Activated CD4-positive, CD25-positive, alpha-beta regulatory T cell treated with anti-CD3 and anti-CD28 coated beads, Interleukin-2, amount 50 U/mL, for 72 hours (primary cell): ENCODE measurements around the gene KRTAP5-10.
"Not testable (repeated sequence)": the region's sequence is repeated elsewhere in the genome, so short reads cannot be mapped to it uniquely, and the experiment has no call there.

Experiments used
- DNase-seq: peaks from one replicate; pipeline ENCODE4 v3.0.0; 2021

KRTAP5-10 gene

DNA sequence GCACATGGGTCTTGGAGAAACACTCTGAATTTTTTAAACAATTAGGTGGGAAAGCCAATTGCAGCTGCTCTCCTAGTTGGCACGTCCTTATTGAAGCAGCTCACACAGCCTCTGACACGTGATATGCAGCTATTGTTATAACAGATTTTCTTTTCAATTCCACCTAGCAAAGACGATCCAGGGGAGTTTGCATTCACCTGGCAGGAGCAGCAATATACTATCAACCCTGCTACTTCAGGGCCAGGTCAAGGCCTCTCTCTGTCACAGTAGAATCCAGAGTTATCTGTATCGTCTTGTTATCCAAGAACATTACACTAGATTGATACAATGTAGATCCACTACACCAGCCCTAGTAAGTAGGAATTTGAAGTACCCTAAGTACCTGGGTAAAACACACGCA is 9.1 kb downstream of the KRTAP5-10 start:
- DNase-seq, result no peak

DNA sequence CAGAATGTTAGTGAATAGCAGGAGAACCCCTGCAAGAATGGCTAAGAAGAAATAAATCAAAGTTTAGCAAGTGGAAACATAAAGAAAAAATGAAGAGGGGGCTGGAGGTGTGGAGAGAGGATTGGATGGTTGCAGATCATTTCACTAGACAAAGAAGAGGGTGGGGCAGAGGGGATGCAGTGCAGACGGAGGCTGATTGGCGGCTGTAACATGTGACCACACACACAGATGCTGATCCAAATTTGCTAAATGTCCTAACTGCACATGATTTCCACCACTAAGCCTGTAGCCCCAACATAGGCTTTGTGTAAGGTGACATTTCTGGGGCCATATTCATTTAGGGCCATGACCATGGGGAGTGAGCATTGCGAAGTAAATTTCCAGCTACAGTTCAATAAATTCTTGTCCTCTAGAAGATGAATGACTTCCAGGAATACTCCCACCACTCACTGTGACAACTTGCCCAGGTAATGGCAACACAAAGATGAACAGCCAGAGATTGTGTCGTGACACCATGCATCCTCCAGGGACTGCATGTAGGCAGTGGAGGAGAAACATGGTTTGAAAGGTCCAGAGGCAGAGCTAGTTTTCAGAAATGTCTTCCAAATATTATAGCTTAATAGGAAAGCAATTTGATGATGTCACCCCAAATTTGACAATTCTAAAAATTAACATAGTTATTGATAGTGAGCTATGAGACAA is 10.5 kb downstream of the KRTAP5-10 start:
- no peak for DNase-seq

DNA sequence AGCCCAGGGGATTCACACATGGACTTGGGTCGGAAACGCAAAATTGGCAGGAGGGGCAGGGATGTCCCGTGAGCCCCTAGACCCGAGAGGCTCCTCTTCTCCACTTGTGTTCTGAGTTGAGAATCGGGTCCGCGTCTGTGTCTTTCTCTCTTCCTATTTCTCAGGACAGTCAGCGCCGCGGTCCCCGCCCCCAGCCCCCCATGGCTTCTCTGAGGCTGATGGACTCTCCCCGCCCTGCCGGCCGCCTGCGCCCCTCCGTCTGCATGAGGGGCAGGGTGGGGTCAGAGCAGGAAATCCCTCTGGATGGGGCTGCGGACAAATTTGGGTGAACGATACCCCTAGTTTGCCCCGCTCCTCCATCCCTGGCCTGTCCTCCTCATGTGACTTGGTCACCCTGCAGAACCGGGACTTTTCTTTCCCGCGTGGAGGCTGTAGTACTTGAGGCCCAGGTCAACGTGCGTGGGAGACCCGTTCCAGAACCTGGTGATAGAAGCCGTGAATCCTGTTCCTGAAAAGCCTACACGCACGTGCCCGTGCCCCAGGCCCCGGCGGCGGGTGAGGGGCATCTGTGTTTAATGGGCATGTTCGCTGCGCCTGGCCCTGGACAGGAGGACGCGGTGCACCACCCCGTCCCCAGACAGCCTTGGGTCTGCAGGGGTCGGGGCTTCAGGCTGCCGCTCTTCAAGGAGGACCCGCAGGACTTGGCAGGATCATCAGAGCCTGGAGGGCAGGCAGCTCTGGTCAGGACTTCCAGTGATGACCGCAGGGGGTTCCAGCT is 11.5 kb downstream of the KRTAP5-10 start:
- DNase-seq, result not testable (repeated sequence)

DNA sequence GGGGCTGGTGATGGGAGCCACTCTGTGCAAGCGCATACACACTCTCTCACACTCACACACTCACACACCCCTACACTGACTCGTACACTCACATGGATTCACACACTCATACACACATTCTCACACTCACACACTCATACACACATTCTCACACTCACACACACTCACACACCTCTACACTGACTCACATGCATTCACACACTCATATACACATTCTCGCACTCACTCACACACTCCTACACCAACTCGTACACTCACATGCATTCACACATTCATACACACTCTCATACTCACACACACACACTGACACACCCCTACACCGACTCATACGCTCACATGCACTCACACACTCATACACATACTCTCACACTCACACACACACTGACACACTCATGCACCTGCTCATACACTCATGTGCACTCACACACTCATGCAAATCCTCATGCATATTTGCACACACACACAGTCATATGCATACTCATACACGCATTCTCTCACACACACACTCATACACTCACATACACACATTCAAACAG is 12.2 kb downstream of the KRTAP5-10 start:
- DNase-seq, result no peak

DNA sequence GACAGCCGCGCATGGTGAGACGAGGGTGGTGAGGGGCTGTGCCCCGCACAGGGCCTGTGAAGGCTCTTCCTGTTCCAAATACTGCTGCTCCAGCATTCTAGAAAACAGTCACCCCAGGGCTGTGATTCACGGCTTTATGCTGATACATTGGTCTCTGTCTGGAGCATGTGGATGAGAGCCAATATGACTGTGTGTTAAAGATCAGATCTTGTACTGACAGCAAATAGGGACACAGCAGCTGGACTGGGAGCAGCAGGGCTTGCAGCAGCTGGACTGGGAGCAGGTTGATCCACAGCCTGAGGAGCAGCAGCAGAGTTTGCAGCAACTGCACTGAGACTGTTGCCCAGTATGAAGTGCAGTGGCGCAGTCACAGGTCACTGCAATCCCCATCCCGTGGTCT is 14.2 kb downstream of the KRTAP5-10 start:
- DNase-seq, result not testable (repeated sequence)

DNA sequence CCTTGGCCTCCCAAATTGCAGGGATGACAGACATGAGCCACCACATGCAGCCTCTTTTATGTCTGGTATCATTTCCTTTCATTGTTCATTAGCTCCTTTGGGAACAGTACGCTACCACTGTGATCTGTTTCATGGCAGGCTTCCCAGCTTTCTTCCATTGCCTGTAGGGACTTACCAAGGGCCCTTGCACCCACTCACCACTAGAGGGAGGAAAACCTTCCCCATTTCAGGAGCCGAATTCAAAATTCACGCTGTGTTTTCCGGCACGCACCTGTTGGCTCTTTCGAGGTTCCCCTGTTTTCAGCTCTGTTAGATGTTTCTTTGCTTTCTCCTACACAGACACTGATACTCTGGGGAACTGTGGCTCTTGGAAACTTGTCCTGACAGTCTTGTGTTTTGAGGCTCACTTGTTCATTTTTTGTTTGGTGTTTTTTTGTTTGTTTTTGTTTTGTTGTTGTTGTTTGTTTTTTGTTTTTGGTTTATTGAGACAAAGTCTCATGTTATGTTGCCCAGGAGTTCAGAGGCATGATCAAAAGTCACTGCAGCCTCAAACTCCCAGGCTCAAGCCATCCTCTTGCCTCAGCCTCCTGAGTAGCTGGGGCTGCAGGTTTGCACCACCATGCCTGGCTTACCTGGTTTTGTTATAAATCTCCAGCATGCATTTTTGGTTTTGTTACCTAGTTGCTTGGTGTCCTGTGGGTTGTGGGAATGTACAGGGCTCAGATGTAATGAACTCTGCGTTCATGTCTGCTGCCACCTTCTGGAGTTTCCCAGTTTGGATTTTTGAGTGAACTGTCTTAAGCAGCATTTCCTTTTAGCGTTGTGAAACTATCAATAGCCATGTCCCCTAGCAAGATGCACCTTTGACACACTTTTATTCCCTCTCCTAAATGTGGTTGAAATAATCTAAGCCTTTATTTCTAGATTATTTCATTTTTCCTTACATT is 15.0 kb downstream of the KRTAP5-10 start:
- DNase-seq, result no peak

DNA sequence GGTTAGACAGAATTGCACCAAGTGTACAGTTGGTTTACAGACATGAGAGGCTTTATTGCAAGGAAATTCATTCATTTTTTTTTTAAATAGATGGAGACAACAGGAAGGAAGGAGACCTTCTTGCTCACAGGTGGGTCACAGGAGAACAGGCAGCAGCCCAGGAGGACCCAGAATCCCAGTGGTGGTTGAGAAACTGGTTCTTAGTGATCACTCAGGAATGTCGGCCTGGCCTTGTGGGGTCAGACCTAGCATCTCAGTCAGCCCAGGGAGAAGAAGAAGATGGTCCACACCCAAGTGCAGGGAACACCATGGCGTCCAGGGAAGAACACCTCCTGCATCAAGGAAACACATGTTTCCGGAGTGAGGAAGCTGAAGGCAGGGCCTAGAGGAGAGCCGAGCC is 16.5 kb downstream of the KRTAP5-10 start:
- no peak for DNase-seq

DNA sequence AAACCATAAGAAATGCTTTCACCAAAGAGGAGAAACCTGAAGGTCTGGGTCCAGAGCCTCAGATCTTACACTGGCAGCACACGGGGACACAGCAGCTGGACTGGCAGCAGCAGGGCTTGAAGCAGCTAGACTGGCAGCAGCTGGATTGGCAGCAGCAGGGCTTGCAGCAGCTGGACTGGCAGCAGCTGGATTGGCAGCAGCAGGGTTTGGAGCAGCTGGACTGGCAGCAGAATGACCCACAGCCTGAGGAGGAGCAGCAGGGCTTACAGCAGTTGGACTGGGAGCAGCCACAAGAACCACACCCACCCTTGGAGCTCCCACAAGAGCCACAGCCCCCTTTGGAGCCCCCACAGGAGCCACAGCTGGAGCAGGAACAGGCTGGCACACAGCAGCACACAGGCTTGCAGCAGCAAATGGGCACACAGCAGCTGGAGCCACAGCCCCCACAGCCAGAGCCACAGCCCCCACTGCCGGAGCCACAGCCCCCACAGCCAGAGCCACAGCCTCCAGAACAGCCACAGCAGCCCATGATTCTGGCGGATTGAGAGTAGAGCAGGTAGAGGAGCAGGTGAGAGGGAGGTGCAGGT is 17.0 kb downstream of the KRTAP5-10 start, which contains the start of gene KRTAP5-11:
TSS of gene KRTAP5-11 (minus strand) at position 567 of the 587 bp plus-strand sequence. CDS start at position 529, 38 bp downstream.
- no peak for DNase-seq

DNA sequence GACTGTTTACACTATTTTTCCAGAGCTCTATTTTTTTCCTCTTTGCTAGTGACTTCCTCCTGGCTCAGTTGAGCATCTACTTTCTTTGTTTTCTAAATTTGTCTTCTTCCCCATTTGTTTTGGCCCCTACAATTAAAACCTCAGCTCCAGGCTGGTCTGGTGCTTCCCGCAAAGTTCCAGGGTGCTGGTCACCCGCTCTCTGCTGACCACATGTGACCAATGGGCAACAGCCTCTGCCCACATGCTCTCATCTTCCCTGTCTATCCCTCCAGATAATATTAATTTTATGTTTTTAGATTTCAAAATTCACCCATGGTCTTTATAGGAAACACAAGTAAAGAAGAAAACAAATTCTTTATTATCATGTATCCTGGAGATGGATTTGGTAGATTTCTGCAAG is 17.6 kb downstream of the KRTAP5-10 start:
- DNase-seq, result not testable (repeated sequence)

DNA sequence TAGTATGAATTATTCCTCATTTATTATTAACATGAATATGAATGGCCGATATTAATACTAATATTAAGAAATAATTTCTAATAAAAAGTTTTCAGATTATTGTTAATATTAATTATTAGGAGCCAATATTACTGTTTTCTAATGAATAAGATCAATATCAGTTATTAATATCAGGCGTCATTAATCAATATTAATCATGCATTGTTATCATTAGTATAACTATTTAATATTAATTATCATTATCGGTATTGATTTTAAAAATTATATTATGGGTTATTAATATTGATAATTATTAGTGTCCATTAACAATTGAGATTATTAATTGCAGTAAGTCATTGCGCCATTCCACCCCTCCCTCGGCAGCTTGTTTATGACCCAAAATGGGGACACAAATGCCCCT is 20.3 kb downstream of the KRTAP5-10 start:
- not testable (repeated sequence) for DNase-seq

DNA sequence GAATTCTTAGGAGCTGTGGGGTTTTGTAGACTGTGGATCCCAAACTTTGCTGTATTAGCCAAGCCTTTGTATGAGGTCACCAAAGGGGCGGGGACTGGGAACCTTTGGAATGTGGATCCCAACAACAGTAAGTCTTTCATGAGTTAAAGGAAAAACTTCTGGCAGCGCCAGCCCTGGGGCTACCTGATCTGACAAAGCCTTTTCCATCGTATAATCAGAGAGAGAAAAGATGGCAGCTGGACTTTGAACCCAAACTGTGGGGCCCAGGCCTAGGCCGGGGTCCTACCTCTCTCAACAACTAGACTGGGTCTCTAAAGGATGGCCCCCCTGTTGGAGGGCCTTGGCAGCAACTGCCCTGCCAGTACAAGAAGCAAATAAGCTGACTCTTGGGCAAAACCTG is 23.0 kb downstream of the KRTAP5-10 start:
- not testable (repeated sequence) for DNase-seq

DNA sequence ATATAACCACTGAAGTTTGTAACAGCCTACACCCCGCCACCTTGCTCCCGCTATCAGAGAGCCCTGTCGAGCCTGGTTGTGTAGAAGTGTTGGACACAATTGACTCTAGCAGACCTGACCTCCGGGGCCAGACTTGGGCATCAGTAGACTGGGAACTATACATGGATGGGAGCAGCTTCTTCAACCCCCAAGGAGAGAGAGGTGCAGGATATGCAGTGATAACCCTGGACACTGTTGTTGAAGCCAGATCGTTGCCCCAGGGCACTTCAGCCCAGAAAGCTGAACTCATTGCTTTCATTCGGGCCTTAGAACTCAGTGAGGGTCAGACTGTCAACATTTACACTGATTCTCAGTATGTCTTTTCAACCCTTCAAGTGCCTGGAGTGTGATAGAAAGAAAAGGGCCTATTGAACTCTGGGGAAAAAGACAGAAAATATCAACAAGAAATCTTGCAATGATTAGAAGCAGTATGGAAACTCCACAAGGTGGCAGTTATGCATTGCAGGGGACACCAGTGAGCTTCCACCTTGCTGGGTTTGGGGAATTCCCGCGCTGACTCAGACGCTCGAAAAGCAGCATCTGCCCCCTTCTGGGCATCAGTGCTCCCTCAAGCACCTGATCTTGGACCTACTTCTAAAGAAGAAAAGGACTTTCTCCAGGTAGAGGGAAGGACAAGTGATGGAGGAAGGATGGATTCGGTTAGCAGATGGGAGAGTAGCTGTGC is 23.6 kb downstream of the KRTAP5-10 start:
- DNase-seq, result not testable (repeated sequence)

DNA sequence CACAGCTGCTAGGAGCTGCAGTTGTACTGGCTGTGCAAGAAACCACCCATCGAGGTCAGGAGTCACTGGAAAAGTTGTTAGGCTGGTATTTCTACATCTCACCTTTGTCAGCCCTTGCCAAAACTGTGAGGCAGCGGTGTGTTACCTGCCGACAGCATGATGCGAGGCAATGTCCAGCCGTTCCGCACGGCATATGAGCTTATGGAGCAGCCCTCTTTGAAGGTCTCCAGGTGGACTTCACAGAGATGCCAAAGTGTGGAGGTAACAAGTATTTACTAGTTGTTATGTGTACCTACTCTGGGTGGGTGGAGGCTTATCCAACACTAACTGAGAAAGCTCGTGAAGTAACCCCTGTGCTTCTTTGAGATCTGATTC is 24.2 kb downstream of the KRTAP5-10 start:
- DNase-seq, result not testable (repeated sequence)

DNA sequence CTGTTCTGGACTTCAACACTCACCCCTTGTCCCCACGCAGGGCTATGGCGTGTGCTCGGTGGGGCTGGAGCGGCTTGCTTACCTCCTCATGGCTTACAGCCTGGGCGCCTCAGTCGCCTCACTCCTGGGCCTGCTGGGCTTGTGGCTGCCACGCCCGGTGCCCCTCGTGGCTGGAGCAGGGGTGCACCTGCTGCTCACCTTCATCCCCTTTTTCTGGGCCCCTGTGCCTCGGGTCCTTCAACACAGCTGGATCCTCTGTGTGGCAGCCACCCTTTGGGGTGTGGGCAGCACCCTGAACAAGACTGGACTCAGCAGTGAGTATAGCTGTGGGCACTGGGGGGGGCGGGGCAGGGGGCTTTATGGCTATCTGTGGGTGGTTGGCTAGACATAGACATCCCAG is 37.9 kb downstream of the KRTAP5-10 start:
- not testable (repeated sequence) for DNase-seq

DNA sequence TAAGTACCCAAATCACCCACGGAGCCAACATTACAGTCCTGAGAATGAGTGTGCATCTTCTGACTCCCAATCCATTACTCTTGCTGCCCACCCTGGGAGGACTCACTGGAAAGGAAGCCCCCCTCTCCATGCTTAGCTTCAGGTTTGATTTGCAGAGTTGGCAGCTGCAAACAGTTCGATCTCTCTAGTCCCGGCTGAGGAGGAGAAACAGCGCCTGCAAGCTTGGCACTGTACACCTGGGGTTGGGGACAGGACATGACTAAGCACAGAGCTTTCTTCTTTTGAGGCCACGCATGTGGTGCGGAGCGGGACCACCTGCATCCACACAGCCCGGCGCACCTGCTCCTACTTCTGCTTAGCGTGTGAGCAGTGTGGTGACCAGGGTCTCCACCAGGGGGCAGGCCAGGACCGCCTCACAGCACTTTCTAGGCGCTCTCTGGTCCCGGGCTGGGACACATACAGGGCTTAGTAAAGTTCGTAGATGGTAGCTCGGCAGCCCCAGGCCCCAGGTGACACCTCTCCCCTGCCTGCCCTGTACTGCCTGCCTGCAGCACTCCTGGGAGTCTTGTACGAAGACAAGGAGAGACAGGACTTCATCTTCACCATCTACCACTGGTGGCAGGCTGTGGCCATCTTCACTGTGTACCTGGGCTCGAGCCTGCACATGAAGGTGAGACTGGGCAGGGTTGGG is 39.6 kb downstream of the KRTAP5-10 start:
- DNase-seq, result not testable (repeated sequence)

DNA sequence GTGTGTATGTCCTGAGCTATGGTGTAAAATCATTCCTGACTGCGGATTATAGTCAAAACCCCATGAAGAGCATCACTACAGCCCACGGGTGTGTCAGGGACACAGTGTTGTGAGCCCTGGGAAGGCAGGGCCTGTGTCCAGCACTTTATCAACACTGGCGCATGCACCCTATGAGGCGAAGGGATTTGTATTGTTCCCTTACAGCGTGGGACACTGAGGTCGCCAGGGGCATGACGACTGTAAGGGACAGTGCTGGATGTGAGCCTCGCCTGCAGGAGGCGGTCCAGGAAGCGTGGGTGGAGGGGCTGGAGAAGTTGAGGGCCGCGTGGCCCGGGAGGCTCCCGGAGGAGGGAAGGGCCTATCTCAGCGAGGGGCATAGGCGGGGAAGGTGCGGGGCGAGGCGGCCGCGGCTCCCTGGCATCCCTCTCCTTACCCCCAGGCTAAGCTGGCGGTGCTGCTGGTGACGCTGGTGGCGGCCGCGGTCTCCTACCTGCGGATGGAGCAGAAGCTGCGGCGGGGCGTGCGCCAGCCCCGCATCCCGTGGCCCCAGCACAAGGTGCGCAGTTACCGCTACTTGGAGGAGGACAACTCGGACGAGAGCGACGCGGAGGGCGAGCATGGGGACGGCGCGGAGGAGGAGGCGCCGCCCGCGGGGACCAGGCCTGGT is 41.6 kb downstream of the KRTAP5-10 start:
- not testable (repeated sequence) for DNase-seq

DNA sequence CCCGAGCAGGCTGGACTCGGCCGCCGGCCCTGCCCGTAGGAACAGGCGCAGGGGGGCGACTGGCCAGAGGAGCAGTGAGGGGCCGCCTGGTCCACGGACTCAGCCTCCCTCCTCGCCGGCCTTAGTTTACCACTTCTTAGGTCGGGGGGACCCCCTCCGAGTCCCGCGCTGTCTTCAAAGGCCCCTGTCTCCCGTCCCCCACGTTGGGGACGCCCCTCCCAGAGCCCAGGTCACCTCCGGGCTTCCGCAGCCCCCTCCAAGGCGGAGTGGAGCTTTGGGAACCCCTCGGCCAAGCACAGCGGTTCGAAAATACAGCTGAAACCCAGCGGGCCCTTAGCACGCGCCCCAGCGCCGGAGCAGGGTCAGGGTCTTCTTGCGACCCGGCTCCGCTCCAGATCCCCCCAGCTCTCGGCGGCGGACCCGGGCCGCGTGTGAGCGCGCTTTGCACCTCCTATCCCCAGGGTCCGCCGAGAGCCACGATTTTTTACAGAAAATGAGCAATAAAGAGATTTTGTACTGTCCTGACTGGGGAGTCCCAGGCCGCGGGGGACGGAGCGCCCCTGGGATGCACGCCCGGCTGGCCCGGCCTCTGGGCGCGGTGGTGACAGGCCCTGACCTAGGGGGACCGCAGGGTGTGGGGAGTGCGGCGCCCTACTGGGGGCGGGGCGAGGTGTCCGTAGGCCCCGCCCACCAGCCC is 42.3 kb downstream of the KRTAP5-10 start:
- DNase-seq, result not testable (repeated sequence)

DNA sequence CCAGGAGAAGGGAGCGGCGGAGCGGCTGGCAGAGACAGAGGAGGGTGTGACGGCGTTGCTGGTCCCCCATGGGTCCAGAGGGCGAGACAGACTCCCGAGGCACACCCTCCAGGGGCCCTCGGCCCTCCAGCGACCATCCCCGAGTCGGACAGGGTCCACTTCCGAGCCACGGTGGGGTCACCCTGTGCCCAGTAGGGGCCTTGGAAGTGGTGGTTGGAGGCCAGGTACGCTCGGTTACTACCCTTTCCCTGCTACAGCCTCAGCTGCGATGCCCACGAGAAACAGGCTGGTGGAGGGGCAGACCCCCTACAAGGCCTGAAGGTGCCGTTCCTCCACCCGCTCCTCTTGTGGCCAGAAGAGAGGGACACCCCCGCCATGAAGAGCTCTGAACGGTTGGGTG is 42.9 kb downstream of the KRTAP5-10 start:
- DNase-seq, result not testable (repeated sequence)

DNA sequence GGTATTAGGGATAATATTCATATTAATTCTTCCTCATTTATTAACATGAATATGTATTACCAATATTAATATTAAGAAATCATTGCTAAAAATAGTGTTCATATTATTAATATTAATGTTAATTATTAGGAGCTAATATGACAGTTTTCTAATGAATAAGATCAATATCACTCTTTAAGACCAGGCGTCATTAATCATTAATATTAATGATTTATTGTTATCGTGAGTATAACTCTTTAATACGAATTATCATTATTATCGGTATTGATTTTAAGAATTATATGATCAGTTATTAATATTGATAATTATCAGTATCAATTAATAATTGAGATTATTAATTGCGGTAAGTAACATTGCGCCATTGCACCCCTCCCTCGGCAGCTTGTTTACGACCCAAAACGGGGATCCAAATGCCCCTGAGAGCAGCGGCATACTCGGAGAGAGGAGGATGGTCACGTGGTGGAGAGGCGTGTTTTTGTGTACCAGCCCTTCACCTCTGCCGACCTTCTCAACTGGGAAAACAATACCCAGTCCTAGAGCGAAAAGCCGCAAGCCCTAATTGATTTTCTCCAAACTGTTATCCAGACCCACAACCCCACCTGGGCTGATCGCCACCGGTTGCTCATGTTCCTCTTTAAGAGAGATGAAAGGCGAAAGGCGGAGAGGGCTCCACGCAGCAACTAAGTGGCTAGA is 46.0 kb downstream of the KRTAP5-10 start:
- DNase-seq, result not testable (repeated sequence)
